HTR-8/SVneo (cell line): ENCODE data around the gene RERE.
"Not testable (repeated sequence)": the region's sequence is repeated elsewhere in the genome, so short reads cannot be mapped to it uniquely, and the experiment has no call there.

Experiments
- DNase-seq: peaks from one replicate; pipeline ENCODE4 v3.0.0; 2011; ENCODE audit warnings: low spot score, mixed read lengths; ENCODE audit not compliant: insufficient read length
- FAIRE-seq: peaks from 2 replicates; lab custom pipeline; 2011; peaks lifted over from hg19 to GRCh38; lab: Jason Lieb, UNC

RERE gene

GRCh38 chr1:8629241-8630091, 188.0 kb downstream of the RERE start:
- no peak for FAIRE-seq

DNA sequence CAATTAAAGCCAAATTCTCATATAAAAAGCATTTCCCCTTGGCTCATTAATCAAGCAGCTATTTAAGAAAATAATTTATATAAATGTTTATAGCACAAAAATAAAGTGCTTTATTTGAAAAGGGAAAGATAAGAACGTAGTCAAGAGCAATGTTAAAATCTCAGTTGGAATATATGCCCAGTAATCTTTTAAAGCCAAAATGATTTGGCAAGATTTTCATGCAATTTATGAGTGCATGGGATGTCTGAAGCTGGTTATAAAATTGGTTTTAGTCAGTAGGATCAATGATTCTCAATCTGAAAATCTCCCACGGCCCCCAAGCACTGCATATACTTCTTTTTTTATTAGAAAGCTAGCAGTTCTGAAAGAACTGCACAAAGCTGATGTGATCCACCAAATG, 188.8 kb downstream of the RERE start:
- DNase-seq (no peak), FAIRE-seq (no peak)

More at GRCh38 chr1:8629241-8630091, 188.0 kb downstream of the RERE start:
- DNase-seq = no peak

DNA sequence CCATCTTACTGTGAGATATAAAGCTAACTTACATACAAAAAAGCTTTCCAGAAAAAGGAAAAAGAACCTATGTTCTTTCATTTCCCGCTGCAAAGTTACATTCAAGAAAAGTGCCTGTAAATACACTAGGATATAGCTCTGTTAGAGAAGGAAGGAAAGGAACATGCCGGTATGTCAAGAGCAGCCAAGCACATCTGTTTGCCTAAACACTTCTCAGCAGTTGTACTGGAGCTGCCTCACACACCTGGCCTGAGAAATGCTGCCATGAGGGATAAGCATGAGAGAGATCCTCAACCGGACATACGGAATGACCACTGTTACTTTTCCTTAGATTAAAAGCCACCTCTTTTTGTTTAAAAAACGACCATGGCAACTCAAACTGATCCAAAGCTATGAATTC, 189.7 kb downstream of the RERE start:
- no peak for FAIRE-seq
- DNase-seq = no peak

GRCh38 chr1:8625981-8626898, 191.2 kb downstream of the RERE start:
- FAIRE-seq (peak; percentile 78), DNase-seq (peak; percentile 40)

DNA sequence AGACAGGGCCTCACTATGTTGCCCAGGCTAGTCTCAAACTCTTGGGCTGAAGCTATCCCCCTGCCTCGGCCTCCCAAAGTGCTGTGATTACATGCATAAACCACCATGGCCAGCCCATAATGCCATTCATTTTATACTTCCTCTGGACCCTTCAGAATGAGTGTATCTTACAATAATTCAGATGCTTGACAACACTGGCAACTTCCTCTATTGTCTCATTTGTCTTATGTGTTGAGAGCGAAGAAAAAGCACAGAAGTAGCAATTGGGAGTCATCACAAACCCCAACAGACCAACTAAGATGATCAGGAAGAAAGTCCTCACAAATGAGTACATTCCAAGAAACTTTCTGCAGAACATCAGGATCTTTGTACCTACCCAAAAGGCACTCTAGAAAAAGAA, 191.9 kb downstream of the RERE start:
- no peak for DNase-seq
- FAIRE-seq = no peak

DNA sequence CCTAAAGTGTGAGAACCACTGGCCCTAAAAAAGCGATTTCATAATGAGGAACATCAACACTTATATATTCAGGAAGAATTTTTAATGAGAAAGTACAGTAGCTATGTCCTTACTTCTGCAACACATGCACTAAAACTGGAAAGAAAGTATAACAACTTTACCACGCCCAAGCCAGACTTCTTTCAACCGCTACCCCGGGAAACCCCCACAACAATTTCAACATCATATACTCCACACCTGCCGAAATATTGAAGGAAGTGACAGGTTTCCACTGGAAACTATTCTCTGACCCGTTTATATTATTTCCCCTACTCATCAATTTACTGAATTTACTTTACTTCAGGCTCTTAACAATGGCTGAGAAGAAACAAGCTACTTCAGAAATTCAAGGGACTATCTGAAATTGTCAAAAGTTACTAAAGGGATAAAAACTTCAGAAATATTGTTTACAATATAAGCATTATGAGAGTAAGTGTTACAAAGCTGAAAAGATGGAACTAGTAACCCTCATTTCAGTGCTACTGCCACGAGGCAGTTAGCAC, 193.7 kb downstream of the RERE start:
- FAIRE-seq, DNase-seq: not testable (repeated sequence)

DNA sequence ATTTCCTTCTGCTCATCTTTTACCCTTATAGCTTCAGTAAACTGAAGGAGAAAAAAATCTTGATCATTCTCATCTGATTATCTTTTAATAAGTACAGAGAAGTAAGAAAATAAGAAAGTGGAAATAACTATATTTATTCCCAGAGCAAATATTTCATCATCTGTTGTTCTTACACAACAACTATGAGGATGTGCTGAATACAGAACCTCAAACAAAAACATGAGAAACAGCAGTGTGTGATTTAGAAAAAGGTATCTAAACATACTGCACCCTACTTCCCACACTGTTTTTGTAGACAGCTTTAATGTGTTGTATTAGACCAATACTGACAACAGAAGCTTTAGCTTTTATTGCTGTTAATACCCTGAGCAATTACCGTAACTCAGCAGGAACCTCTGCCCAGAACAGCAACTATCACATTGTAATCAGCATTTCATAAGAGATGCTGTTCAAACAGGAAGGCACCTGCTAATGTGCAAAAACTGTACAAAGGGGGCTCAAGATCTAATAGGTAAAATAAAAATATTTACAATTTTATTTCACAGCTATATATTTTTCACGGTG, 195.6 kb downstream of the RERE start:
- FAIRE-seq = peak; percentile 44
- DNase-seq = not testable (repeated sequence)

- peak; percentile 44 for FAIRE-seq
- not testable (repeated sequence) for DNase-seq
These were observed 196.3 kb downstream of the RERE start for GRCh38 chr1:8621034-8621582.

- FAIRE-seq, DNase-seq: not testable (repeated sequence)
These were observed 197.4 kb downstream of the RERE start for GRCh38 chr1:8619917-8620502.

DNA sequence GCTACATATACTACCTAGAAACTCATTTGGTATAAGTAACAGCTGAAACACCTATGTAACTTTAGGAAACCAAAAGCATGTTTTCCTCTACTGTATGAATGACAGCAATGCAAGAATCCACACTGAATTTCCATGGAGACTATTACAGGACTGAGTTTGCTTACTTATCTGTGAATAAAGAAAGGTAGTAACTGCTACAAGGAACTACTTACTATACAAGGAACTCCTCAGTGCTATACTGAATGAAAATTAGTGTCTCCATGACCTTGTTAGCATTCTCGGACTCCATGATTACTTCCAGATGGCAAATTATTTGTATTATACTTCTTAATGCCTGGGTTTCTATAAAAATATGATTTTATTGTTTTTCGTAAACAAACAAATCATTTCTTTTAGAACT, 198.0 kb downstream of the RERE start:
- not testable (repeated sequence) for DNase-seq, FAIRE-seq

DNA sequence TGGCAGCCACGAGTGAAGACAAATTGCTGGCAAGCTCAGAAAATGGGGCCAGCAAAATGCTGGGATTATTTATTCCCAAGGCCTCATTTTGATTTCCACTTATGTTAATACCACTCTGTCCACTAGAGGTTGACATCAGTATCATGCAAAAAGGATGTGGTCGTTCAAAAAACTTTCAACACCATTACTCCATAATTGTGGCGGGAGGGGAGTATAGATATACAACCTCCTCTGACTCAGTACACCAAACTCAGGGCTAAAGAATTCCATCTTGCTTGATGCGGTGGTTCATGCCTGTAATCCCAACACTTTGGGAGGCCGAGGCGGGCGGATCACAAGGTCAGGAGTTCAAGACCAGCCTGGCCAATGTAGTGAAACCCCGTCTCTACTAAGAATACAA, 200.6 kb downstream of the RERE start:
- FAIRE-seq = not testable (repeated sequence)
- peak; percentile 25 for DNase-seq

- DNase-seq, FAIRE-seq: not testable (repeated sequence)
These were observed 205.6 kb downstream of the RERE start for GRCh38 chr1:8611634-8612515.

DNA sequence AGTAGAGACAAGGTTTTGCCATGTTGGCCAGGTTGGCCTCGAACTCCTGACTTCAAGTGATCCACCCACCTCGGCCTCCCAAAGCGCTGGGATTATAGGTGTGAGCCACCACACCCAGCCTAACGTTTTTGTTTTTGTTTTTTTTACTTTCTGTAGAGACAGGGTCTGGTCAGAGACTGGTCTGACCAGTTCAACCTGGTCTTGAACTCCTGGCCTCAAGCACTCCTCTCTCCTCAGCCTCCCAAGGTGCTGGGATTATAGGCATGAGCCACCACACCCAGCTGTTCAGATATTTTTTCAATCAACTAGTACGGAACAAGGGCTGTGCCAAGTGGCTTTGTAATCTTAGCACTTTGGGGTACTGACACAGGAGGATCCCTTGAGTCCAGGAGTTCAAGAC, 209.5 kb downstream of the RERE start:
- FAIRE-seq = no peak
- DNase-seq = no peak

DNA sequence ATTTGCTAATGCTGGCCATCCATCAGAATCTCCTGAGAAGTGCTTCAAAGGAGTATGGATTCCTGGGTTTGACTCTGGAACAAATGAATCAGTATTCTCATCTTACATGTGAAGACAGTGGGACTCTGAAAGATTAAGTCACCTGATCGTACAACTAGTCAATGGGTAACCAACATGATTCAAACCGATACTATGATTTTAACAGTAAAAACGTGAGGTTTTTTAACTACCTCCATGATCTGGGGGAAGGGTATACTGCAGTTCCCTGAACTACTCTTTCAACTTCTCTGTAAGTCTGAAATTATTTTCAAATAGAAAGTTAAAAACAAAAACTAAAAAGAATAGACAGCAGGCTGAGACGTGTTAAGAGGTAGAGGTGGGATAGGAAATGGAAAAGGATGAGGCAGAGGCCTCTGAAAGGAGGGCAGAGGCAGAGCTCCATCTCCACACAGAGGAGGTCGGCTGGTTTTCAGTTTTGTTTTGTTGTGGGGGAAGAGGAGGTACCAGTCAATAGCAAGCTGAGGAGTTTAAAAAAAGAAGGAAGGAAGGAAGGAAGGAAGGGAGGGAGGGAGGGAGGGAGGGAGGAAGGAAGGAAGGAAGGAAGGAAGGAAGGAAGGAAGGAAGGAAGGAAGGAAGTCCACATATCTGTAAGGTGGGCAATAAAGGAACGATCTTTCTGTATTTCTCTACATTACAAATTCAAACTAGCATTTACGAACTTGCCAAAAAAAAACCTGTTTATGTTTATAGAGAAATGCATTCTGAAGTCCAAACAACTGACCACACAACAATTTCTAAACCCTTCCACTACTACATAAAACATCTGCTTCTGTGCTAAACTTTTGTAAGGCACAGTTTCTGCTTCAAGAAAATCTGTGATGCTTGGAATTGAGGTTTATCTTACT, 213.1 kb downstream of the RERE start:
- DNase-seq = no peak

GRCh38 chr1:8603220-8603616, 214.2 kb downstream of the RERE start:
- FAIRE-seq (no peak), DNase-seq (no peak)

More for the DNA sequence above, 213.1 kb downstream of the RERE start:
- no peak for FAIRE-seq

DNA sequence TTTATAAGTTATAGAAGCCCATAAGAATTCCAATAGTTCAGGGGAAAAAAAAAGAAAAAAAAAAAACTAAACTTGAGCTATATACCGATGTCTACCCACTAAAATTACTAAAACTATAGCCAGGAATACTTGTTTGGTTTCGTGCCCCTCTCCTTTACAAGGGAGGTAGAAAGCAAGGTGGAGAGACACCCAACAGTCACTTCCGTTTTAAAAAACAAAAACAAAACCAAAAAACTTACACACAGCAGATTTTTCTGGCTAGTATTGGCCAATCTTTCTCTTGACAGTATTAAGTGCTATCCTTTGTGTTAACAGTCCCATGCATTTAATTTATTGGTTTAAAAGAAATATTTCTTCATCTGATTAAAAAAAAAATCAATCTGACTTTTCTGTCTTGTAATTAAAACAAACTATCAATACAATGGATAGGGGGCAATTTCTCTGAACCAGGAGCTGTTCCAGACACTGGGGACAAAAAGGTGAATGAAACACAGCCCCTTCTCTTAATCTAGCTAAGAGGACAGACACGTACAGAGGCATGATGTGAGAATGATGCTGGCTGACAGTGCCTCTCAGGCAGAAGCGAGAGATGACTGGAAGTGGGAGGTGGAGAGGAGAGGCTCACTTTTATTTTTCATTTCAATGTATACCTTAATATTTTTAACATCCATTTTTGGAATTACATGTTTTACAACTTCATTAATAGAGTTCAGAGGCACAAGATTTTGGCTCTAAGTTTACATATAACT, 214.8 kb downstream of the RERE start:
- DNase-seq = no peak
- no peak for FAIRE-seq

DNA sequence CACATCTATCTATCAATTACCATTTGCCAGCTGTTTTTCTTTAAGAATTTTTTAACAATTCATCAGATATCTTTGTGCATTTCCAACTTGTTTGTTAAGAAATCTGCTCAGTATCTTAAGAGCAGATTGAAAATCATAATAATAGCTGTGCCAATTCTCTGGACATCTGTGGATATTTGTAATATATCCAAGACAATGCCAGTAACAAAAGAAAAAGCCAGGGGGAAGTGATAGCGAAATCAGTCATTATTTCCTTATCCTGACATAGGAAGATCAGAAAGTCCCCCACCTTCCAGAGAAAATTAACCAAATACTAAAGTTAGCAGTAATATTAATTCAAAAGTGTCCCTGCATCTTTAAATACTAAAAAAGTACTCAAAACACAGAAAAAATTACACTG, 217.1 kb downstream of the RERE start:
- FAIRE-seq (no peak), DNase-seq (no peak)
